ENCODE measurements around the gene CDC42EP4. TPM values are rescaled to one million over a fixed set of nuclear protein-coding genes. Genes with fewer than 3 reads are reported as not detected.
"Not testable (repeated sequence)": the region's sequence is repeated elsewhere in the genome, so short reads cannot be mapped to it uniquely, and the experiment has no call there.

CDC42EP4 gene
- polyA plus RNA-seq, 1 donor from 2014 or later, result 19.4 TPM

DNA sequence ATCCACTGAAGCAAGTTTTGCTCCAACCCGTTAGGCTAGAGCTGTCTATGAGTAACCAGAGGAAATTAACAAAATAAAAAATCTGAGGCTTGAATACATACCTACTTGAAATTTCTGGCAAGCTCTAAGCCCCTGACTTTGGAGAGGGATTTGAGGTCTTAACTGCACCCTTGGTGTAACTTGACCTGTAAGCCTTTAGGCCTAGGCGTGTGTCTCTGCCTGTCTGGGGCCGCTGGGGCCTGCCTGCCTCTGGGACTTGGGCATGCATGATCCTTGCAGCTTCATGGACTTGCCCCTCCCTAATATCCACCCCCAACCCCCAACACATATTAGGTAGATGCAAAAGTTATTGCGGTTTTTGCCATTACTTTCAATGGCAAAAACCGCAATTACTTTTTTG lies 3.7 kb upstream of the CDC42EP4 start:
- no peaks in the 10 kb centered on the region for H3K79me2 ChIP-seq (replicated peaks; ENCODE audit: insufficient read depth, low read length)
- no peaks in the 10 kb centered on the region for H3K27me3 ChIP-seq (ENCODE audit: insufficient read depth, low read depth, low read length)
- no peaks in the 10 kb centered on the region for H4K20me1 ChIP-seq (ENCODE audit: insufficient read depth)
- no peak overlapping the region for H3K4me3 ChIP-seq (ENCODE audit: low read length)
- H3K9me2 ChIP-seq (ENCODE audit: insufficient read depth, low read length), result no peaks in the 10 kb centered on the region
- no peaks in the 10 kb centered on the region for H3F3A ChIP-seq (ENCODE audit: insufficient read depth, low read length, poor library complexity, severe bottlenecking)
- H3K4me2 ChIP-seq (ENCODE audit: low read length), result no peak overlapping the region
- no peak overlapping the region for H3K9ac ChIP-seq (ENCODE audit: low read length)
- no peak overlapping the region for H3K27ac ChIP-seq (ENCODE audit: low read length)
- no peak overlapping the region for H2AFZ ChIP-seq (ENCODE audit: low read depth, low read length)
- H3K36me3 ChIP-seq (ENCODE audit: insufficient read depth, low read length), result no peaks in the 10 kb centered on the region
- TF ChIP-seq POLR2AphosphoS5 (IDR thresholded peaks at IDR 0.05), result no peak
- TF ChIP-seq SMC3 (conservative IDR thresholded peaks at IDR 0.05; ENCODE audit: poor library complexity), result no peak
- TF ChIP-seq, protein P1, sequence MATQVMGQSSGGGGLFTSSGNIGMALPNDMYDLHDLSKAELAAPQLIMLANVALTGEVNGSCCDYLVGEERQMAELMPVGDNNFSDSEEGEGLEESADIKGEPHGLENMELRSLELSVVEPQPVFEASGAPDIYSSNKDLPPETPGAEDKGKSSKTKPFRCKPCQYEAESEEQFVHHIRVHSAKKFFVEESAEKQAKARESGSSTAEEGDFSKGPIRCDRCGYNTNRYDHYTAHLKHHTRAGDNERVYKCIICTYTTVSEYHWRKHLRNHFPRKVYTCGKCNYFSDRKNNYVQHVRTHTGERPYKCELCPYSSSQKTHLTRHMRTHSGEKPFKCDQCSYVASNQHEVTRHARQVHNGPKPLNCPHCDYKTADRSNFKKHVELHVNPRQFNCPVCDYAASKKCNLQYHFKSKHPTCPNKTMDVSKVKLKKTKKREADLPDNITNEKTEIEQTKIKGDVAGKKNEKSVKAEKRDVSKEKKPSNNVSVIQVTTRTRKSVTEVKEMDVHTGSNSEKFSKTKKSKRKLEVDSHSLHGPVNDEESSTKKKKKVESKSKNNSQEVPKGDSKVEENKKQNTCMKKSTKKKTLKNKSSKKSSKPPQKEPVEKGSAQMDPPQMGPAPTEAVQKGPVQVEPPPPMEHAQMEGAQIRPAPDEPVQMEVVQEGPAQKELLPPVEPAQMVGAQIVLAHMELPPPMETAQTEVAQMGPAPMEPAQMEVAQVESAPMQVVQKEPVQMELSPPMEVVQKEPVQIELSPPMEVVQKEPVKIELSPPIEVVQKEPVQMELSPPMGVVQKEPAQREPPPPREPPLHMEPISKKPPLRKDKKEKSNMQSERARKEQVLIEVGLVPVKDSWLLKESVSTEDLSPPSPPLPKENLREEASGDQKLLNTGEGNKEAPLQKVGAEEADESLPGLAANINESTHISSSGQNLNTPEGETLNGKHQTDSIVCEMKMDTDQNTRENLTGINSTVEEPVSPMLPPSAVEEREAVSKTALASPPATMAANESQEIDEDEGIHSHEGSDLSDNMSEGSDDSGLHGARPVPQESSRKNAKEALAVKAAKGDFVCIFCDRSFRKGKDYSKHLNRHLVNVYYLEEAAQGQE (IDR thresholded peaks at IDR 0.05; ENCODE audit: borderline replicate concordance), result no peak
- TF ChIP-seq MXI1 (conservative IDR thresholded peaks at IDR 0.05; ENCODE audit: poor library complexity, severe bottlenecking), result no peak
- no peak for TF ChIP-seq EP300 (conservative IDR thresholded peaks at IDR 0.05; ENCODE audit: poor library complexity, severe bottlenecking)
- TF ChIP-seq, protein P2, sequence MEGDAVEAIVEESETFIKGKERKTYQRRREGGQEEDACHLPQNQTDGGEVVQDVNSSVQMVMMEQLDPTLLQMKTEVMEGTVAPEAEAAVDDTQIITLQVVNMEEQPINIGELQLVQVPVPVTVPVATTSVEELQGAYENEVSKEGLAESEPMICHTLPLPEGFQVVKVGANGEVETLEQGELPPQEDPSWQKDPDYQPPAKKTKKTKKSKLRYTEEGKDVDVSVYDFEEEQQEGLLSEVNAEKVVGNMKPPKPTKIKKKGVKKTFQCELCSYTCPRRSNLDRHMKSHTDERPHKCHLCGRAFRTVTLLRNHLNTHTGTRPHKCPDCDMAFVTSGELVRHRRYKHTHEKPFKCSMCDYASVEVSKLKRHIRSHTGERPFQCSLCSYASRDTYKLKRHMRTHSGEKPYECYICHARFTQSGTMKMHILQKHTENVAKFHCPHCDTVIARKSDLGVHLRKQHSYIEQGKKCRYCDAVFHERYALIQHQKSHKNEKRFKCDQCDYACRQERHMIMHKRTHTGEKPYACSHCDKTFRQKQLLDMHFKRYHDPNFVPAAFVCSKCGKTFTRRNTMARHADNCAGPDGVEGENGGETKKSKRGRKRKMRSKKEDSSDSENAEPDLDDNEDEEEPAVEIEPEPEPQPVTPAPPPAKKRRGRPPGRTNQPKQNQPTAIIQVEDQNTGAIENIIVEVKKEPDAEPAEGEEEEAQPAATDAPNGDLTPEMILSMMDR (IDR thresholded peaks at IDR 0.05; ENCODE audit: poor library complexity, severe bottlenecking), result no peak
- TF ChIP-seq TAF1 (IDR thresholded peaks at IDR 0.05; ENCODE audit: low read depth), result no peak
- TF ChIP-seq EZH2 (IDR thresholded peaks at IDR 0.05; ENCODE audit: borderline replicate concordance, insufficient read depth, low read length, poor library complexity, severe bottlenecking), result no peak
- TF ChIP-seq RAD21 (conservative IDR thresholded peaks at IDR 0.05), result no peak
- no peaks in the 10 kb centered on the region for H3K9me3 ChIP-seq (ENCODE audit: low read length)

DNA sequence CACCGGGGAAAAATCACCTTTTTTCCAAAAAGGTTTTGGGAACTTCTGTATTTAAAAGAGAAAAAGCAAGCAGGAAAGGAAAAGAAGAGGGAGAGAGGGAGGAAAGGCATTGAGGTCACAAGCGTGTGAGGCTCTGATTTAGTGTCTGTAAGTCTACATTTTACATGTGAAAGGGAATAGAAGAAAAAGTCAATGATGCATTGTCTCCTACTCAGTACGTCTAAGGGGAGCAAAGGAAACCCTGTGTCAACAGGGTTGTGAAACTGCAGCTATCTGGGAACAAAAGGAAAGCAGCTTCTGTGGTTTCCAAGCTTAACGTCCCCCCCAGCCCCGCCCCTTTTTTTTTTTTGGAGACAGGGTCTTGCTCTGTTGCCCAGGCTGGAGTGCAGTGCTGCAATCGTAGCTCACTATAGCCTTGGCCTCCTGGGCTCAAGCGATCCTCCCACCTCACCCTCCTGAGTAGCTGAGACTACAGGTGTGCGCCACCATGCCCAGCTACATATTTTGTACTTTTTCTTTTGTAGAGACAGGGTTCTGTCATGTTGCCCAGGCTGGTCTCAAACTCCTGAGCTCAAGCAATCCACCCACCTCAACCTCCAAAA lies 1.8 kb upstream of the CDC42EP4 start:
- H3K36me3 ChIP-seq (ENCODE audit: insufficient read depth, low read length), result no peaks in the 10 kb centered on the region
- H3K9ac ChIP-seq (ENCODE audit: low read length), result no peak overlapping the region
- H3K79me2 ChIP-seq (replicated peaks; ENCODE audit: insufficient read depth, low read length), result peaks cover 18% of the 10 kb centered on the region
- H3F3A ChIP-seq (ENCODE audit: insufficient read depth, low read length, poor library complexity, severe bottlenecking), result no peaks in the 10 kb centered on the region
- H3K27me3 ChIP-seq (ENCODE audit: insufficient read depth, low read depth, low read length), result no peaks in the 10 kb centered on the region
- TF ChIP-seq EP300 (conservative IDR thresholded peaks at IDR 0.05; ENCODE audit: poor library complexity, severe bottlenecking), result no peak
- TF ChIP-seq MXI1 (conservative IDR thresholded peaks at IDR 0.05; ENCODE audit: poor library complexity, severe bottlenecking), result no peak
- TF ChIP-seq EZH2 (IDR thresholded peaks at IDR 0.05; ENCODE audit: borderline replicate concordance, insufficient read depth, low read length, poor library complexity, severe bottlenecking), result no peak
- TF ChIP-seq TAF1 (IDR thresholded peaks at IDR 0.05; ENCODE audit: low read depth), result no peak
- no peak for TF ChIP-seq POLR2AphosphoS5 (IDR thresholded peaks at IDR 0.05)
- no peak for TF ChIP-seq RAD21 (conservative IDR thresholded peaks at IDR 0.05)
- TF ChIP-seq, protein P1 (IDR thresholded peaks at IDR 0.05; ENCODE audit: borderline replicate concordance), result no peak
- no peaks in the 10 kb centered on the region for H4K20me1 ChIP-seq (ENCODE audit: insufficient read depth)
- H3K9me3 ChIP-seq (ENCODE audit: low read length), result no peaks in the 10 kb centered on the region
- no peak overlapping the region for H3K27ac ChIP-seq (ENCODE audit: low read length)
- H3K4me3 ChIP-seq (ENCODE audit: low read length), result no peak overlapping the region
- no peak overlapping the region for H3K4me2 ChIP-seq (ENCODE audit: low read length)
- no peak overlapping the region for H2AFZ ChIP-seq (ENCODE audit: low read depth, low read length)
- no peaks in the 10 kb centered on the region for H3K9me2 ChIP-seq (ENCODE audit: insufficient read depth, low read length)

DNA sequence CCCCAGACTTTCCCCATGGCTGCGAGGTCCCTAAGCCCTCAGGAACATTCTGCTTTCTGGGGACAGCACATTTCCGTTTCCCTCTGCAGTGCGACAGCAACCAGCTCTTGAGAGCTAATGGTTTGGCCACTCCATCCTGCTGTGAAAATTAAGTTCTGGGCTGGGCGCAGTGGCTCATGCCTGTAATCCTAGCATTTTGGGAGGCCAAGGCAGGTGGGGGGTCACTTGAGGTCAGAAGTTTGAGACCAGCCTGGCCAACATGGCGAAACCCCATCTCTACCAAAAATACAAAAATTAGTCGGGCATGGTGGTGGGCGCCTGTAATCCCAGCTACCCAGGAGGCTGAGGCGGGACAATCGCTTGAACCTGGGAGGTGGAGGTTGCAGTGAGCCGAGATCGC lies 1.1 kb upstream of the CDC42EP4 start:
- not testable (repeated sequence) for H3F3A ChIP-seq (ENCODE audit: insufficient read depth, low read length, poor library complexity, severe bottlenecking); H3K36me3 ChIP-seq (ENCODE audit: insufficient read depth, low read length); H3K9me3 ChIP-seq (ENCODE audit: low read length); H2AFZ ChIP-seq (ENCODE audit: low read depth, low read length); H3K9ac ChIP-seq (ENCODE audit: low read length); H3K9me2 ChIP-seq (ENCODE audit: insufficient read depth, low read length); H4K20me1 ChIP-seq (ENCODE audit: insufficient read depth); H3K4me3 ChIP-seq (ENCODE audit: low read length); H3K27me3 ChIP-seq (ENCODE audit: insufficient read depth, low read depth, low read length); H3K27ac ChIP-seq (ENCODE audit: low read length); H3K4me2 ChIP-seq (ENCODE audit: low read length)
- H3K79me2 ChIP-seq (replicated peaks; ENCODE audit: insufficient read depth, low read length), result peaks cover 25% of the 10 kb centered on the region

All from neural cell (in vitro differentiated cells).